ENCODE data around the gene PCDHB13. TPM values are rescaled to one million over a fixed set of nuclear protein-coding genes. Genes with fewer than 3 reads are reported as not detected.
A peak's percentile ranks its signal among the peaks of the same experiment; 100 is the strongest.
"Not testable (repeated sequence)": the region's sequence is repeated elsewhere in the genome, so short reads cannot be mapped to it uniquely, and the experiment has no call there.

PCDHB13 gene
- total RNA-seq, 1 donor from 2014 or later: 2.5 TPM

GRCh38 chr5:141180313-141180712 is 33.4 kb upstream of the PCDHB13 start:
- Histone ChIP-seq H3K36me3 (peaks cover 15% of the 10 kb centered on the region), H3K27me3 (ENCODE audit: low read depth) (peaks cover 67% of the 10 kb centered on the region), H3K4me3 (no peak overlapping the region), H3K27ac (replicated peaks) (no peak overlapping the region), H3K9me3 (replicated peaks) (peaks cover 89% of the 10 kb centered on the region), H3K4me1 (no peaks in the 10 kb centered on the region)
- intact Hi-C loops (cut with micrococcal nuclease): no loop called here
- TF ChIP-seq CTCF (IDR thresholded peaks at IDR 0.05; ENCODE audit: borderline replicate concordance): no peak
- DNase-seq: no peak

GRCh38 chr5:141182248-141182647 is 31.5 kb upstream of the PCDHB13 start, which contains the start of gene PCDHB16:
Gene PCDHB16, plus strand, starts transcription at chr5:141182387. Its CDS starts 173 bp downstream, at chr5:141182560.
- Histone ChIP-seq H3K36me3 (peaks cover 21% of the 10 kb centered on the region), H3K4me1 (no peaks in the 10 kb centered on the region), H3K4me3 (peak within 1 kb of the TSS; percentile 57), H3K27ac (replicated peaks) (peak within 1 kb of the TSS; percentile 43), H3K9me3 (replicated peaks) (peaks cover 89% of the 10 kb centered on the region), H3K27me3 (ENCODE audit: low read depth) (peaks cover 49% of the 10 kb centered on the region)
- intact Hi-C loops (cut with micrococcal nuclease): no loop called here
- peak; percentile 54 for TF ChIP-seq CTCF (IDR thresholded peaks at IDR 0.05; ENCODE audit: borderline replicate concordance)
- no peak for DNase-seq

GRCh38 chr5:141184117-141184855 is 29.4 kb upstream of the PCDHB13 start:
- H3K27ac ChIP-seq (replicated peaks); intact Hi-C loops (cut with micrococcal nuclease); H3K4me3 ChIP-seq; H3K4me1 ChIP-seq; DNase-seq: not testable (repeated sequence)
- Histone ChIP-seq H3K27me3 (ENCODE audit: low read depth) (peaks cover 47% of the 10 kb centered on the region), H3K9me3 (replicated peaks) (peaks cover 90% of the 10 kb centered on the region), H3K36me3 (peaks cover 21% of the 10 kb centered on the region)

- Histone ChIP-seq H3K4me3 (no peak within 1 kb of the TSS), H3K27ac (replicated peaks) (no peak within 1 kb of the TSS), H3K36me3 (peaks cover 21% of the 10 kb centered on the region), H3K27me3 (ENCODE audit: low read depth) (peaks cover 53% of the 10 kb centered on the region), H3K4me1 (no peaks in the 10 kb centered on the region), H3K9me3 (replicated peaks) (peaks cover 95% of the 10 kb centered on the region)
- no peak for DNase-seq
- TF ChIP-seq CTCF (IDR thresholded peaks at IDR 0.05; ENCODE audit: borderline replicate concordance): peak; percentile 37
- intact Hi-C loops (cut with micrococcal nuclease): no loop called here
Observed at GRCh38 chr5:141186897-141187512, 26.7 kb upstream of the PCDHB13 start, which contains the start of gene PCDHB9. Gene PCDHB9, plus strand, starts transcription at chr5:141187161. Its CDS starts 158 bp downstream, at chr5:141187319.

- H3K27ac ChIP-seq (replicated peaks); intact Hi-C loops (cut with micrococcal nuclease); H3K4me1 ChIP-seq; H3K4me3 ChIP-seq; DNase-seq: not testable (repeated sequence)
- Histone ChIP-seq H3K27me3 (ENCODE audit: low read depth) (peaks cover 55% of the 10 kb centered on the region), H3K36me3 (peaks cover 17% of the 10 kb centered on the region), H3K9me3 (replicated peaks) (peaks cover 93% of the 10 kb centered on the region)
Observed at GRCh38 chr5:141188682-141189081, 25.0 kb upstream of the PCDHB13 start.

GRCh38 chr5:141189131-141189530 is 24.6 kb upstream of the PCDHB13 start:
- H3K27ac ChIP-seq (replicated peaks); H3K4me1 ChIP-seq; intact Hi-C loops (cut with micrococcal nuclease); DNase-seq; H3K4me3 ChIP-seq: not testable (repeated sequence)
- H3K27me3 ChIP-seq (ENCODE audit: low read depth): peaks cover 55% of the 10 kb centered on the region
- peaks cover 91% of the 10 kb centered on the region for H3K9me3 ChIP-seq (replicated peaks)
- H3K36me3 ChIP-seq: peaks cover 17% of the 10 kb centered on the region
